ENCODE data around the gene DNAJC5.

Gene DNAJC5

DNA sequence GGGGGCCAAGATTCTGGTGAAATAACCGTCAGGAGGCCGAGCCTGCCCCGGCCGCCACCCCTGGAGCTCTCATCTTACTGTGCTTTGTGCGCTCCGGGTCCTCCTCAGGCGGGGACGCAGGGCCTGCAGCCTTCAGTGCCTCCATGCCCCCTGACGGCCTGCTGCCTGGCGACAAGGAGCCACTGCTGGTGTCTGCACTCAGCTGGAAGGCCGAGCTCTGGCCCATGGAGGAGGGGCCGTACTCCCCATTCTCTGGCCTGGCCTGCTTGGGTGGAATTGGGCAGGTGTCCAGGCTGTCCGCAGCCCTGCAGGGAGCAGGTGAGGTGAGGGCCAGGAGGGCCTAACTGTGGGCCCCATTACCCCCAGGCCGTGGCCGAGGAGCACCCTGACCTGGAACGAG, 69.5 kb downstream of the DNAJC5 start:
- TF ChIP-seq ZFP3 (CRISPR knock-in tag; IDR thresholded peaks at IDR 0.05) (no peak), ISL1 (CRISPR knock-in tag; IDR thresholded peaks at IDR 0.05) (no peak), ZNF565 (CRISPR knock-in tag; conservative IDR thresholded peaks at IDR 0.05; ENCODE audit: low read depth) (no peak), RARB (CRISPR knock-in tag; IDR thresholded peaks at IDR 0.05) (no peak), GLIS3 (CRISPR knock-in tag; IDR thresholded peaks at IDR 0.05) (no peak), TOX (CRISPR knock-in tag; IDR thresholded peaks at IDR 0.05; ENCODE audit: borderline replicate concordance) (no peak), ZNF70 (CRISPR knock-in tag; IDR thresholded peaks at IDR 0.05) (no peak), TCF4 (CRISPR knock-in tag; IDR thresholded peaks at IDR 0.05; ENCODE audit: borderline replicate concordance) (no peak)
- TF ChIP-seq, protein P1, sequence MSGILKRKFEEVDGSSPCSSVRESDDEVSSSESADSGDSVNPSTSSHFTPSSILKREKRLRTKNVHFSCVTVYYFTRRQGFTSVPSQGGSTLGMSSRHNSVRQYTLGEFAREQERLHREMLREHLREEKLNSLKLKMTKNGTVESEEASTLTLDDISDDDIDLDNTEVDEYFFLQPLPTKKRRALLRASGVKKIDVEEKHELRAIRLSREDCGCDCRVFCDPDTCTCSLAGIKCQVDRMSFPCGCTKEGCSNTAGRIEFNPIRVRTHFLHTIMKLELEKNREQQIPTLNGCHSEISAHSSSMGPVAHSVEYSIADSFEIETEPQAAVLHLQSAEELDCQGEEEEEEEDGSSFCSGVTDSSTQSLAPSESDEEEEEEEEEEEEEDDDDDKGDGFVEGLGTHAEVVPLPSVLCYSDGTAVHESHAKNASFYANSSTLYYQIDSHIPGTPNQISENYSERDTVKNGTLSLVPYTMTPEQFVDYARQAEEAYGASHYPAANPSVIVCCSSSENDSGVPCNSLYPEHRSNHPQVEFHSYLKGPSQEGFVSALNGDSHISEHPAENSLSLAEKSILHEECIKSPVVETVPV (CRISPR knock-in tag; IDR thresholded peaks at IDR 0.05): no peak
- TF ChIP-seq, protein P2, sequence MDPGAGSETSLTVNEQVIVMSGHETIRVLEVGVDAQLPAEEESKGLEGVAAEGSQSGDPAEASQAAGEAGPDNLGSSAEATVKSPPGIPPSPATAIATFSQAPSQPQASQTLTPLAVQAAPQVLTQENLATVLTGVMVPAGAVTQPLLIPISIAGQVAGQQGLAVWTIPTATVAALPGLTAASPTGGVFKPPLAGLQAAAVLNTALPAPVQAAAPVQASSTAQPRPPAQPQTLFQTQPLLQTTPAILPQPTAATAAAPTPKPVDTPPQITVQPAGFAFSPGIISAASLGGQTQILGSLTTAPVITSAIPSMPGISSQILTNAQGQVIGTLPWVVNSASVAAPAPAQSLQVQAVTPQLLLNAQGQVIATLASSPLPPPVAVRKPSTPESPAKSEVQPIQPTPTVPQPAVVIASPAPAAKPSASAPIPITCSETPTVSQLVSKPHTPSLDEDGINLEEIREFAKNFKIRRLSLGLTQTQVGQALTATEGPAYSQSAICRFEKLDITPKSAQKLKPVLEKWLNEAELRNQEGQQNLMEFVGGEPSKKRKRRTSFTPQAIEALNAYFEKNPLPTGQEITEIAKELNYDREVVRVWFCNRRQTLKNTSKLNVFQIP (CRISPR knock-in tag; IDR thresholded peaks at IDR 0.05; ENCODE audit: borderline replicate concordance, low read depth): no peak
- TF ChIP-seq, protein P3, sequence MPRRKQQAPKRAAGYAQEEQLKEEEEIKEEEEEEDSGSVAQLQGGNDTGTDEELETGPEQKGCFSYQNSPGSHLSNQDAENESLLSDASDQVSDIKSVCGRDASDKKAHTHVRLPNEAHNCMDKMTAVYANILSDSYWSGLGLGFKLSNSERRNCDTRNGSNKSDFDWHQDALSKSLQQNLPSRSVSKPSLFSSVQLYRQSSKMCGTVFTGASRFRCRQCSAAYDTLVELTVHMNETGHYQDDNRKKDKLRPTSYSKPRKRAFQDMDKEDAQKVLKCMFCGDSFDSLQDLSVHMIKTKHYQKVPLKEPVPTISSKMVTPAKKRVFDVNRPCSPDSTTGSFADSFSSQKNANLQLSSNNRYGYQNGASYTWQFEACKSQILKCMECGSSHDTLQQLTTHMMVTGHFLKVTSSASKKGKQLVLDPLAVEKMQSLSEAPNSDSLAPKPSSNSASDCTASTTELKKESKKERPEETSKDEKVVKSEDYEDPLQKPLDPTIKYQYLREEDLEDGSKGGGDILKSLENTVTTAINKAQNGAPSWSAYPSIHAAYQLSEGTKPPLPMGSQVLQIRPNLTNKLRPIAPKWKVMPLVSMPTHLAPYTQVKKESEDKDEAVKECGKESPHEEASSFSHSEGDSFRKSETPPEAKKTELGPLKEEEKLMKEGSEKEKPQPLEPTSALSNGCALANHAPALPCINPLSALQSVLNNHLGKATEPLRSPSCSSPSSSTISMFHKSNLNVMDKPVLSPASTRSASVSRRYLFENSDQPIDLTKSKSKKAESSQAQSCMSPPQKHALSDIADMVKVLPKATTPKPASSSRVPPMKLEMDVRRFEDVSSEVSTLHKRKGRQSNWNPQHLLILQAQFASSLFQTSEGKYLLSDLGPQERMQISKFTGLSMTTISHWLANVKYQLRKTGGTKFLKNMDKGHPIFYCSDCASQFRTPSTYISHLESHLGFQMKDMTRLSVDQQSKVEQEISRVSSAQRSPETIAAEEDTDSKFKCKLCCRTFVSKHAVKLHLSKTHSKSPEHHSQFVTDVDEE (CRISPR knock-in tag; IDR thresholded peaks at IDR 0.05): no peak
- no peak for ATAC-seq

DNA sequence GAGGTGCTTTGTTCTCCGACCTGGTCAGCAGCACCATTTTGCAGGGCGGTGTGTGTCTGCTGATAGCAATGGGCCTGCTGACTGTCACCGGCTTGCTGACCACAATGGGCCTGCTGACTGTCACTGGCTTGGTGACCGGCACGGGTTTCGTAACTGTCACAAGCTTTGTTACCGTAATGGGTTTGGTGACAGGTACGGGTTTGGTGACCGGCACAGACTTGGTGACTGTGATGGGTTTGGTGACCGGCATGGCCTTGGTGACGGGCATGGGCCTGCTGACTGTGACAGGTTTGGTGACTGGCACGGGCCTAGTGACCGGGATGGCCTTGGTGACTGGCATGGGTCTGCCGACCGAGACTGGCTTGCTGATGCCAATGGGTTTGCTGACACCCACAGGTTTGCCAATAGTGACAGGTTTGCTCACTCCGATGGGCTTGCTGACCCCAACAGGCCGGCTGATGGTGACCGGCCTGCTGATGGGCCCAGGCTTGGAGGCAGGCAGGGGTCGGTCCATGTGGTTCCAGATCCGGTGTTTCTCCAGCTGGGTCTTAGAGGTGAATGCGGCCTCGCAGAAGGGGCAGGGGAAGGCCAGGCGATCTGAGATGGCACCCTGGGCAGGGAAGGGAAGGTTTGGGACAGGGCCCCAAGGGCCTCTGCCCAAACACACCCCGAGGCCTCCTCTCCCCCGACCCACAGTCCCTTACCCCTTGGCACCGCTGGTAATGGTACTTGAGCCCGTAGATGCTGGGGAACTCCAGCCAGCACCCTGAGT, 71.4 kb downstream of the DNAJC5 start:
- TF ChIP-seq GLIS3 (CRISPR knock-in tag; IDR thresholded peaks at IDR 0.05): no peak
- TF ChIP-seq, protein P3 (CRISPR knock-in tag; IDR thresholded peaks at IDR 0.05): no peak
- TF ChIP-seq SNAI2 (CRISPR knock-in tag; IDR thresholded peaks at IDR 0.05): no peak
- no peak for TF ChIP-seq CSDC2 (CRISPR knock-in tag; IDR thresholded peaks at IDR 0.05)
- TF ChIP-seq, protein P1 (CRISPR knock-in tag; IDR thresholded peaks at IDR 0.05): no peak
- TF ChIP-seq RARB (CRISPR knock-in tag; IDR thresholded peaks at IDR 0.05): no peak
- TF ChIP-seq ZFP30 (CRISPR knock-in tag; IDR thresholded peaks at IDR 0.05): no peak
- no peak for TF ChIP-seq ZNF70 (CRISPR knock-in tag; IDR thresholded peaks at IDR 0.05)
- TF ChIP-seq PPARA (CRISPR knock-in tag; IDR thresholded peaks at IDR 0.05; ENCODE audit: borderline replicate concordance): no peak
- no peak for TF ChIP-seq ZNF565 (CRISPR knock-in tag; conservative IDR thresholded peaks at IDR 0.05; ENCODE audit: low read depth)
- no peak for ATAC-seq

DNA sequence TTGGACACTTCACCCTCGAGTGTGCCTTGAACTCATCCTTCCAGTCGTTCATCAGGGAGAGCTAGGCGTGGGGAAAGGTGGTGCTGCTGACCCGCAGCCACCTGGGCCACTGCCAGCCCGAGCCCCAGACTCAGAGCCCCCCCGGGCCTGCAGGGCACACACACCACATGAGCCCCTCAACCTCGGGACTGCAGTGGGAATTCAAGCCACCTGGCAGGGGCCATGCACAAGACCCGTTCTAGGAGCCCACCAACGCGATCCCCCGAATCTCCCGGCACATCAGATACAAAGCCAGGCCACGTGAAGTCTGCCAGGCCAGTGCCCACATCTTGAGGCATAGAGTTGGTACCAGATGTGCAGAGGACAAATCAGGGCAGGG, 72.0 kb downstream of the DNAJC5 start:
- TF ChIP-seq, protein P1 (CRISPR knock-in tag; IDR thresholded peaks at IDR 0.05): no peak
- TF ChIP-seq CSDC2 (CRISPR knock-in tag; IDR thresholded peaks at IDR 0.05): no peak

More for the DNA sequence above, 72.0 kb downstream of the DNAJC5 start:
- ATAC-seq: no peak

Data from SK-N-SH treated with all-trans-retinoic acid at 6 μM for 48 hours (cell line).